Lung microvascular endothelial cell (primary cell): ENCODE data around the gene HOXA5. TPM values are rescaled to one million over a fixed set of nuclear protein-coding genes. Genes with fewer than 3 reads are reported as not detected.

Experiments
- DNase-seq, 2 donors: peaks; one replicate each; pipeline versions ENCODE4 v3.0.0 to v3.0.0-alpha.2; 2010; ENCODE audit warnings: low read depth in 2 of 2
- total RNA-seq: library from RNA; depleted of rRNA; stranded (reverse); fragments of >200 nt; gene quantifications from 2 replicates; pipeline ENCODE4 v1.2.1, GENCODE V29; 2014

The HOXA5 gene
- total RNA-seq, 1 donor from 2014 or later, result 5.8 TPM

DNA sequence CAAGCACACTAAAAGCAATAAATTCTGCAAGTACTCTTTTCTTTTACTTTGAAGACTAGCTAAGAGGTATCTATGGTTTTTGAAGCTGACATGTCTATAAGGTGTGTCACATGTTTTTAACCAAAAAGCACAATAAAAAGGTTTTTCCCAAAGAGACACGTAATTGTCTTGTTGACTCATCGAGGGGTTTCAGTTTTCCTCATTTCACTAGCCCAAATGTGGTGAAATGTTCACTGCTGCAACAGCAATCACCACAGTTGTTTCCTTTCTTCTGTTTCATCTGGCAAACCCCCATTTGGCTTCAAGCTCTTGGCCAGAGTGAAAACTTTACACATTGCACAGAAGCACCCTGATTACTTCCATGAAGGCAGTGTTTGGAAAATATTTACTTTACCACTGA lies 9.1 kb downstream of the HOXA5 start:
- peak; percentile 84 to 93 for DNase-seq

DNA sequence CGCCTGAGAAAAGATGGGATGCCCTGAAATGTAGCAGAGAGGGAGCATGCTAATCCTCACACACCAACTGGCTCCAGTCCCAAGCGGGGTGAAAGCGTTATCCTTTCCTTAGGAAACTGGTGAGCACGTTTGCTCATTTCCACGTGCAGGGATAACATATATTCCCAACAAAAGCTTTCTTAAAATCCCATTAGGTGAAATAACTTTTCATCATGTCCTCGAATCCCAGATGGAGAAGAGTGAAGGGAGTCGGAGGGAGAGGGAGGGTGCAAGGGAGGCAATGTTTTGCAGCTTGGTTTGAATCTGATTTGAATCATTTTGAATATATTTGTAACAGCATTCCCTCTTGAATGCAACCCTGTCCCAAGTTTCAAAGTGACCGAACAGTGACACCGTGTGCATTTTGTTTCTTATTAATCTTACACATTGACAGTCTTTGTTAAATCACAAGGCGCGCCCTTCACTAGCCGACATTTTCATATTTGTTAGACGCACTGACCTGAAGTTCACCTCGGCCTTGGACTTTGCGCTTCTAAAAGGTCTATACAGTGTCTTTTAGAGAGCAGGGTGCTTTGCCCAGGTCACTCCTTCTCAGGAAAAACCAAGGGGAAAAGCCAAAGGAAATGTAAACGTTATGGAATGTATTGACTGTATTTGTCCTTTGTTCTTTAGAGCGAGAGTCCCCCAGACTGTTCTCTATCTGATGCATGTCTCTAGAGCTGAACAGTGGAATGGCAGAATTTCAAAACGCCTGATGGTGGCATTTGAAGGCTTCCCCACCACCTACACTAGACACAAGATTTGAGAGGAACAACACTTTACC lies 9.9 kb downstream of the HOXA5 start:
- peak; percentile 57 to 60 for DNase-seq

DNA sequence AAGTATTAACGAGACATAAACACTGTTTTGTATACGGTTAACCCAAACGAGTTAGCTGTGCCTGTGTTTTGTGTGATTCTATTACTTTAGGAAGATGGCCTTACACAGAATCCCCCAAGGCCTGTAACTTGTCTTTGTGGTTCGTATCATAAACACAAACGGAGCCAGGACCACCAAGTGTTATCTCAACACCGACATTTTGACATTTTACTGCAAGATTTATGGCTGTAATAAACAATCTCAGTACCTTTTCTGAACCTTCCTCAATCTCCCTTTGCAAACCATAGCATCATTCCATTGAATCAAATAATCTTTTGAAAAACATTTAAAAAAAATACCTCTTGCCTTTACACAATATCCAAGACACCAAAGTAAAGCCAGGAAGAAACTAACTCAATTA lies 10.5 kb downstream of the HOXA5 start:
- DNase-seq, result no peak

DNA sequence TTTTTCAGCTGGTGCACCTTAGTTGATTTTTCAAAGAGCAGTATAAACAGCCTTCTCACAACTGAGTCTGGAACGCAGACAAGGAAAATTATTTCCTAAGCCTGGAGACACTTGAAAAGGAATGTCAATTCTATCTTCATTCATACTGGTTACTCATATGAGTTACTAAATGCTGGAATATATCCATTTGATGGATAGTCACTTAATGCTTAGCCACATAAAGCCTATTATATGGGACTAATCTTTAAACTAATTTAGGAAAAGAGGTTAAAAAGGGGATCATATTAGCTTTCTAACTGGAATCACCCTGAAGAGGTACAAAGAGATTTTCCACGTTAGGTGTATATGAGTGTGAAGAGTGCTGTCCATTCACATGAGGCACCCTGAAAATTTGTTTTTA lies 11.3 kb downstream of the HOXA5 start:
- DNase-seq, result no peak

DNA sequence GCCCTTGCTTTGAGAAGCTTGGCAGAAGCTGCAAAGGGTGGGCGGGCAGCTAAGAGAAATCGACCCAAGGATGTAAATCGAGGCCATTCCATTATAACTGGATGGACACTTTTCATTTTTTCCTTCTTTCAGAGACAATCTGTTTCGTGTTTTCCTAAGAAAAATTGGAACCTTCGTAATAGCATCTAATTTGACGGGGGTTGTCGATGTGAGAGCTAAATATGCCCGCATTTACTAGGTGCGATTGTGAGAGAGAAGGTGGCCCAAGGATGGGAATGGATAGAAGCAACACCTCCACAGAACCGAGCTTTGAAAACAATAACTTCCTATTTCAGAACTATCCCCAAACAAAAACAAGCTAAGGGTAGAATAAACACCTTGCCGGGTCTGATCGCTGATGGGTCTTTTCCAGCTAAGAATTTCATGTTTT lies 12.1 kb downstream of the HOXA5 start:
- no peak for DNase-seq

DNA sequence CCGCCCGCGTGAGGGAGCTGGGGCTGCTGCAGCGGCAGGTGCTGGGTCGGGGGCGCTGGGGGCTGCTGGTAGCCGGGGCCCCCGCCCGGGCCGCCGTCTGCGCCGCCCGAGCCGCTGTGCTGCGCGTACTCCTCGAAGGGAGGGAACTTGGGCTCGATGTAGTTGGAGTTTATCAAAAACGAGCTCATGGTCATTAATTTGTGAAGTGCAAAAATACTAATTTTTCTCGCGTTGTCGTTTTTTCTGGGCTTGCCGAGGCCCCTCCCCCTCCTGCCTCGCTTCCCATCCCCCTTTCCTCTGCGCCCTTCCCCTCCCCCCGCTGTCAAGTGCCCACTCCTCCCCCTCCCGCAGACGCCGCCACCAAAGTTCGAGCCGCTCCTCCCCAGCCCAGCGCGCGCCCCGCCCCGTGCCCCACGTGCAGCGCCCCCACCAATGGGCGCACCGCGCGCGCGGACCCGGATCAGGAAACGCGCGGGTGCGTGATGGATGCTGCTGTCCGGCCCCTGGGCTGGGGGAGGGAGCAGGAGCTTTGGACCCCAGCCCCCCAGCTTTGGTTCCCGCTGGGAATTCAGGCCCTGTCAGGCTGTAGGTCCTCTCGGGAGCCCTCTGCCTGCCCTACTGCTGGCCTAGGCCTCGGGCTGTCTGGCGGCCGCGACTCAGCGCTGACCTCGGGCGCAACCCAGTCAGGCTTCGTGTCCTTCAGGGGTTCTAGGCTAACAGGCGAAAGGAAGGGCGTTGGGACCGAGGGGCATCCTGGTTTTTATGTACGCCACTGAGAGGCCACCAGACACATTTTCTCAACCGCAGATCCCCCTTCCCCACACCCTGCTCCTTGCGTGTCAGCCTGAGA lies 12.7 kb downstream of the HOXA5 start, which contains the start of gene HOXA4:
HOXA4 (minus strand) TSS at position 218 of the 850 bp plus-strand sequence; CDS start at position 194, 24 bp downstream.
- DNase-seq, result peak; percentile 95 to 96

DNA sequence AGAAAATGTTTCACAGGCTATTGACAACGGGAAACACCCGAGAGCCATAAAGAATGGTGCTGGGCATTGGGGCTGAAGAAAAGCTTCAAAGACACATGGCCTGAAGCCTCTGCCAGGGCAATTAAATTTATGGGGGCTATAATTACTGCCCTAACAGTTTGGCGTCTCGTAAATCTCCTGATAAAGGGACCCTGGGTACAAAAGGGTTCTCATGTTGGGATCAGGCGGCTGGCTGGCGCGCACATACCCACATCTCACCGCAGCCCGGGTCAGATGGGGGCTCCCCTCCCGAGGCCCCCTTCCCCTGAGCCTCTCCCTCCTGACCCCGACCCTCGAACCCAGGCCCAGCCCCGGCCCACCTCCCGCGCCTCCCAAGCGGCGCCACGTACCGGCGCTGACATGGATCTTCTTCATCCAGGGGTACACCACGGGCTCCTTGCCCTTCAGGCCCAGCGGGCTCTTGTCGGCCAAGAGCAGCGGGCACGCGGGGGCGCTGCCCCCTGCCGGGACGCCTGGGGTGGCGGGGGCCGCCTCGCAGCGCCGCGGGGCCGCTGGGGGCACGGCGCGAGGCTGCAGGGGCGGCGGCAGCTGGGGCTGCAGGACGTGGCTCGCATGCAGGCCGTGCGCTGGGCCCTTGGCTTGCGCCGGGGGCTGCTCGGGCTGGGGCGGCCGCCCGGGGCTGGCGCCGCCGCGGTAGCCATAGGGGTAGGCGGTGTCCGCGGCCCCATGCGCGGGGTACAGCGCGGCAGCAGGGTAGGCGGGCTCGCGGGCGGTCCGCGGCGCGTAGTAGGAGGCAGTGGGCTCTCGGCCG lies 13.5 kb downstream of the HOXA5 start:
- peak; percentile 63 to 68 for DNase-seq

DNA sequence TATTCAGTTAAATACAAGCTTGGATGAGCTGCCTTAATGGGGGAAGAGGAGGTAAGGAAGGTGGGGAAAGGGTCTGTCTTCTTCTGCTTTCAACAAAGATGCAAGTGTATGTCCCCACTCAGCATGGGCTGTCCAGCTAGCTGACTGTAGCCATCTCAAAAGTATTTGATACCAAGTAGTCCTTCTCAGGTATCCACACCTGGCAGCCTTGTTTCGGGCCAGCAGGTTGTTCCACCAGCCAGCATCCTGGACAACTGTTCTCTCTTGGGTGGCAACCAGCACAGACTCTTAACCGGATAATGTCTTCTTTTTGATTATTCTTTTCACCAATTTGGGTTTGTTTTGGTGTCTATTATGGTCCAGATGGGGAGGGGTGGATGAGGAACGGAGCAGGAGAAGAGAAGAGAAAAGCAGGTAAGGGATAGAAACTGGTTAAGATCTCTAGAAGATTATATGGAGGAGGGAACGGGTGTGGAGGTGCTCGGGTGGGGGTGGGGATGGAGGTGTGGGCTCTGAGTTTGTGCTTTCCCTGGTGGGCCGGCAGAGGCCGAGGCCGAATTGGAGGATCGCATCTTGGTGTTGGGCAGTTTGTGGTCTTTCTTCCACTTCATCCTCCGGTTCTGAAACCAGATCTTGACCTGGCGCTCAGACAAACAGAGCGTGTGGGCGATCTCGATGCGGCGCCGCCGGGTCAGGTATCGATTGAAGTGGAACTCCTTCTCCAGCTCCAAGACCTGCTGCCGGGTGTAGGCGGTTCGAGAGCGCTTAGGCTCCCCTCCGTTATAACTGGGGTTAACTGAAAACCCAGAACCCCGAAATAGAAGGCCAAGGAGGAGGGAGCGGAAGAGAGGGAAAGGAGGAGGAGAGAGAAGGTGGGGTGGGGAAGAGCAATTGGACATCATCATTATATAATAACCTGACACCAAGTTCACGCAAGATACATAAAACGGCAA lies 14.4 kb downstream of the HOXA5 start:
- peak in 1 of 2 donors; percentile 45 for DNase-seq

DNA sequence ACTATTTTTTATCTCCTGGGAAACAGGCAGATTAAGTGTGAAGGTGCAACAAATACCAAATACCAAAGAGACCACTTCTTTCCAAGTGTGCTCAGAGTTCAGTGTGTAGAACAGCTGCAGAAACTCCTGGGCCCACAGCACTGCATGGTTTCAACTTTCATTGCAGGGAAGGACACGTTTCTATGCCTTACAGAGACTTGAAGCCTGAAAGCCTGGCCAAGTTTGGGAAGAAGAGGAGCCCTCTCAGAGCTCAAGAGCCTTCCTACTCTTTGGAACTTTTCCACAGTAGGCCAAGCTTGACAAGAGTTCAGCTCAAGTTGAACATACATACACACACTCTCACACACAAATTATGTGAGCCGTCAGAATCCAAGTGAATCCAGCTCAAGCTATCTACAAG lies 15.4 kb downstream of the HOXA5 start:
- peak in 1 of 2 donors; percentile 31 for DNase-seq

DNA sequence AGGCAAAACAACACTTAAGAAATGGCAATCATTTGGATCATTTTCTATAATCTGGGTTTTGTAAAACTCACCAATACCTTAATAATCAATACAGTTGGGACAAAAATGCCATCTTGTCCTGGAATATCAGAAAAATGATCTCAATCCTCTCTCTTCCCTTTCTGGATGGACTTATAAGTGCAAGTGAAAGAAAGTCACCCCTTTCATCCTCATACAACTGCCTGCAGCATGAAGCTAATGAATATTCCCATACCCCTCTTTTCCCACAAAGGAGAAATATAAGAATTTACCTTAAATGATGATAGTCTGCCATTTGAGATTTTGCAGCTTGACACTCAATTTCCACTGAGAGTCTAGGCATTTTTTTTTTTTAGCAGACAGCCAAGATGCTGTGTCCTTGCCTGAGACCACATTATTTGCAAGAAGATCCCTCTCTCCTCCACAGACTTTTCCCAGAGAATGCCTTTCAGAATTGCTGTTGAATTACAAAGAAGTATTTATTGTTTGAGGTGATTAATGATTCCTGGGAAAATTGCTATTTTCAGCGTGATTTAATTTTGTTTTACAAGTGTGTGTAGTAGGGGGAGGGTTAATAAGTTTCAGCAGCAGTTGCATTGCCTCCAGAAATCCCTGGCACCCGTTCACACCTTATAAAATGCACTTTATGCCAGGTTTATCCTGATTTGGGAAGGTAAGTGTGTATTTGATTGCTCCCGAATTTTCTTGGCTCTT lies 16.7 kb downstream of the HOXA5 start:
- no peak for DNase-seq

DNA sequence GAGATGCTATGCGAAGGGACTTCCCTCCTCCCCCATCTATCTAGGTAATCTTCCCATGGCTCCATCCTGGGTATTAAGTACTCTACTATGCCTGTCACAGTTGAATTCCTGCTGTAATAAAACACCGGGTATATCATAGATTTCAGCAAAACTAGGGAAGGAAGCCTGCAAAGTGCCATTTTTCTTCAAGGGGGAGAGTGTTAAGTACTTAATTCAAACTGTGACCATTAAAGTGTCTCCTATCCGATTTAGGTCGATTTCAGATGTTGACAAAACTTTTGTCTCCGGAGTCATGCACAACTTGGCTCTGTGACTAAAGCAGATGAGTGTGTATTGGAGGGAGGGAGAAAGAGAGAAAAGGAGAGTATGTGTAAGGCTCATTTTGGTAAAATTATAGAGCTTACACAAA lies 17.5 kb downstream of the HOXA5 start:
- peak in 1 of 2 donors; percentile 11 for DNase-seq

DNA sequence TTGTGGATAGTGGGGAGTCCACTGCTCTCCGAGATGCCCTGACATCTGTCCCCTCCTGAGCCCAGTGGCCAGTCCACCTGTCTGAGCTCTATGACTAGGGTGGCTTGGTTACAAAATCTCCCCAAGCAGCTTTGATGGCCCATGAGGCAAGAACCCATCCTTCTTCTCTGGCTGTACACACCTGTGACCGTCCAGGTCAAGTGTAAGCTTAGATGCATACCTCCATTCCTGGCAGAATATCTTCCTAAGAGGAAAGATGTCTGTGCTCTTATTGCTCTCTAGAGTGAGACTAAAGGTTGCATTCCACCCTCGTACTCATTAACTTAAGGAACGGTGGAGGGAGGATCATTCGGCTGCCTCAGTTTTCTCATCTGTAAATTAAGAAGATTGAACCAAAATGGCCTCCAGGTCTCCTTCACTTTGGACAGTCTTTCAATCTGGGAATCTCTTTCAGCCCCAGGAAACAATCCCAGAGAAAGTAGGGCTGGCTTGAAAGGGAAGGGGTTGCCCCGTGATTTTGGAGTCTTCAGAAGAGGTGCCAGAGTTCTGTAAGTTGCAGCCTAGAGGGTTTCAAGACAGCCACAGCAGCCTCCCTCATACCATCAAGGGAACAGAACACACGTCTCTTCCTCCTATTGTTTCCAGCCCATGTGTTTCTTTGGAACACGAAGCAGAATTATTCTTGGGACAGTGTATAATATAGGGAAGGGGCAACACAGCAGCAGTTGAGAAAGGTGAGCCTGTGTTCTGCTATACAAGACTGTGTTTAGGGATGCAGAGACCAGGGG lies 18.4 kb downstream of the HOXA5 start:
- peak in 1 of 2 donors; percentile 56 for DNase-seq

DNA sequence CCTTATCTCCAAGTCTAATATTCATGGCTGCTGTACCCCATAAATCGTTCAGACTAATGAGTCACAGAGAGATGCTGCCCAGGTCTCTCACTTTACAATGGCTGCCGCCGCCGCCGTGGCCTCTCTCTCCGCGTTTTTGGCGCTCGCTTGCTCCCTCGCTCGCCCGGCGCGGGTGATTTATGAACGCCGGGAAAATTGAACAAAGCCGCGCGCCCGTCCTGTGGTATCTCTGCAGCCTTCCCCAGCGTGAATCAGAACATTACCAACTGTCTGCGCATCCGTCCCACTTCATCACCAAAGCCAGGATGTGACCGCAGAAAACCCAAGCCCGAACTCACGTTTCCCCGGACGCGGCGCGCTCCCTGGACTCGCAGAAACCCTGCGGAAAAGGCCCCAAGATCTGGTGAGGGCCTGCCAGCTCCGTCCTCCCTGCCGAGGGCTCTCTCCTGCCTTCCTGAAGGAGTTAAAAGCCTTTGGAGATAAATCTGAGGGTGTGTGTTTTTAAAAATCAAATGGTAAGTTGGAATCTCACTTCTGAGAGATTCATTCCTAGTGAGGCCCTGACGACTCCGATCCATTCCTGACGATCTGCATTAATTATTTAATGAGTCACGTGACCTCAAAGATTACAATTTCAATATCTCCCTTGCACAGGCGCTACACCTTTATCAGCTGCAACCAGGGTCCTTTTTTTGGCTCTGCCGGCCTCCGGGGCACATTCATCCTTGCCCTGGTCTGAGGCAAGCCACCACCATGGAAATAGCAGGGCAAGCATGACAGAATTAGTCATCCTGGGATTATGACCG lies 19.2 kb downstream of the HOXA5 start:
- DNase-seq, result peak in 1 of 2 donors; percentile 85

DNA sequence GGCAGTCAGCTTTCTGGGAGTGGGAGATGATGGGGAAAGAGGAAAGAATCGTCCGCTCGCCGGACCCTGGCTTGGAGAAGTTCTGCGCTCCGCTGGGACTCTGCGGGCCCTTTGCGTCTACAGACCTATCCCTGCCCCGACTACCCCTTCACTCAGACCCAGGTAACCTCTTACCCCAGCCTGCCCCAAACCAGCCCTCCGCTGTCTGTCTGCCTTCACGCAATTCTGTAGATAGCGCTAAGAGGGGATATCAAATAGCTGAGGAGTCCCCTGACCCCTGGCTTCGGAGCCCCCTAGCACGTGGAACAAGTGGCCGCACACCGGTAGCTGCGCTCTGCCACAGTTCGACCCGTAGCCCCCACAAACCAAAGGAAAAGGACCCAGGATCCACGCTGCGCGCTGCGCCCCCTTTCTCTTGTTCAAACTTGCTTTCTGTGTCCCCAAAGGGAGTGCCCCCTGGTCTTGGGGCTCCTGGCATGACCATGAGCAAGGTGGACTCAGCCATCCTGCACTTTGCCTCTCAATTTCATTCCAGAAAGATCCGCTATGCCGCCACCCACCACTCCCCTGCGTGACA lies 19.9 kb downstream of the HOXA5 start:
- no peak for DNase-seq

DNA sequence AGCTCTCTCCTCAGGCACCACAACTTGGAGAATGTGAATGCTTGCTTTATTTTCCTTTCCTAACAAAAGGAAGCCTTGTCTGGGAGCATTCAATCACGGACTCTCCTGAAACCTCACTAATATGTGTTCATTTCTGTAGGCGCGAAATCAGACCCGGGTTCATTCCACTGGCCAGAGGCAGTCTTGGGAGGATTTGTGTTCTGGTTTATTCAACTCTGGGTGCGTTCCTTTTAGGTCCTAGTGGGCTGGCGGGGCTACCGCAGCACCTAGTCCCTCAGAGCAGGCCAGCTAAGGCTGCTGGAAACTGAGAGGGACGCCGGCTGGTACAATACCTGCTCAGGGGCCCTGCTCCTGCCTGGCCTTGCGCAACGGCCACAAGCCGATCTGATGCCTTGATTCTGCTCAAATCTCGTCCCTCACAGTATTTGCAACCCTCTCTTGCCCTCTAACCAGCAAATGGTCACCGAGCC lies 20.4 kb downstream of the HOXA5 start:
- peak in 1 of 2 donors; percentile 46 for DNase-seq

DNA sequence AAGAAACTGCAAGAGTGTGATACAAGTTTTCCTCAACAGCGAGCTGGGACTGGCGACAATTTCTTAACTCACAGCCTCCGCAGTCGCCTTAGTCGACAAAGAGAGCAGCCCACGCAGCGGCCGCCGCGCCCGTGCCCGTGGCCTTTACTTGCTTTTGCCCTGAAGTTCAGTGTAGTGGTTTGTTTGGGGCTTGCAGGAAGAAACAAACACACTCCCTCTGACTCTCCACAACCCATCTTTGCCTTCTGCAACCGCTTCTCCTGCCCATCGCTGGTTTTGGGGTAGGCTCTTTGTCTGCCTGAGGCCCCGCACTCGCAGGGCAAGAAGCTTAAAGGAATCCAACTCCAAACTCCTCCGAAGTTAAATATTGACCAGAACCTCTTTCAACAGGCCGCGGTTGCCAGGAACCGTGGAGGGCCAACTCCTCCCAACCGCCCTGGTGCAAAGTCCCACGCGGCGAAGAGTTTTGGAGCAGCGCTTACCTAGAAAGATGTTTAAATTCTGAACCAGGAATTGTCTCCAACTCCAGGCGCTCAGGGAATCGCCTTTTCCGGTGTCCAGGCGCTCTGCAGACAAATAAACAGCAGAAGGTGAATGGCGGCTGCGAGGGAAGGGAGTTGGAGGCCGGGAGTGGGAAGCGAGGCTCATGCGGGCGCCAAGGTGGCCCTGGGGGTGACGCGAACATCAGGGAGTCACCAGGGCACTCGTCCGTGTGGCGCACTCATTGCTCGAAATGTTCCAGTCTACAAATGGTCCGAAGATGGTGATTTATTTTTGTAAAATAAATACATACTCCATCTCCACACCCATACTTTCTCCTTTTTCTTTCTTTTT lies 21.2 kb downstream of the HOXA5 start:
- DNase-seq, result peak in 1 of 2 donors; percentile 56

DNA sequence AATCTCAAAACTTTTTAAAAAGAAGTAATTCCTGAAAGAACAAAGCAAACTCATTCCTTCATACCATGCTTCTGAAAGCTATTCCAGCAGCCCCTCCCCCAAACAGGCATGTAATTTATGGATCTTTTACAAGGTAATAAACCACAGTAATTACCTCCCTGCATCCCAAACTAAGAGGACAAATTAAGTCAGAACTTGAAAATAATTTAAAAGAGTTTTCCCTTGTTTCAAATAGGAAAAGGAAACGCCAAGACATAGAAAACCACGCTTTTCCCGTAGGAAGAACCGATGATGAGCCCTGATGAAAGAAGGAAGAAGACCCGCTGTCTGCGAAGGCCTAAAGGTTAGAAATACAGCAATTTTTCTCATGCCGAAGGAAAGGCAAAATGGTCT lies 21.8 kb downstream of the HOXA5 start:
- DNase-seq, result no peak
